ENCODE results near the gene PHLDB1. TPM values are rescaled to one million over a fixed set of nuclear protein-coding genes. Genes with fewer than 3 reads are reported as not detected.

The PHLDB1 gene
- total and polyA plus RNA-seq, 4 donors: 4.8 to 15.4 (median 6.0) TPM

DNA sequence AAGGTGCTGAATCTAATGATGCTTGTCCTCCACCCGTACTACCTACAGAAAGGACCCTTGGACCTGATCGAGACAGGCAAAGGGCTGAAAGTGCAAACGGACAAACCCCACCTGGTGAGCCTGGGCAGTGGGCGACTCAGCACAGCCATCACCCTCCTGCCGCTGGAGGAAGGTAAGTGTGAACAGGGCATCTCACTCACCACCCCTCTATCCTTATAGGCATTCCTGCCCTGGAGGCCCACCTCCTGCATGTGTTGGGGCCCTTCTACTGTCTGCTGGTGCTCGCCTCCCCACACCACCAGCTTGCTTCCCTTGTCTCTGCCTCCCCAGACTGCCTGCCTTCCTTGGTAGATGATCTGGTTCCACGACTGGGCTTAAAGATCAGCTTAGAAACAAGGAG lies 7.1 kb downstream of the PHLDB1 start:
- Histone ChIP-seq H3K4me1 (ENCODE audit: control insufficient read depth in 4 of 4, insufficient read depth in 4 of 4, low read length in 3 of 4) (peaks cover 0 to 20% (median 10%) of the 10 kb centered on the region in 4 donors), H3K36me3 (ENCODE audit: control insufficient read depth in 4 of 4, insufficient read depth in 3 of 4, low read depth in 1 of 4, low read length in 3 of 4) (no peaks in the 10 kb centered on the region), H3K9me3 (ENCODE audit: control insufficient read depth in 4 of 4, low read length in 3 of 4) (no peaks in the 10 kb centered on the region), H3K27me3 (ENCODE audit: control insufficient read depth in 4 of 4, insufficient read depth in 4 of 4, low read length in 3 of 4) (peaks cover 0 to 2% (median 0%) of the 10 kb centered on the region in 4 donors), H3K4me3 (ENCODE audit: low read depth in 1 of 3, low read length in 3 of 3) (no peak overlapping the region), H3K27ac (ENCODE audit: low read depth in 1 of 2, low read length in 2 of 2) (no peak overlapping the region), H3K9ac (ENCODE audit: low read depth in 1 of 2, low read length in 2 of 2) (no peak overlapping the region)
- TF ChIP-seq GABPA (IDR thresholded peaks at IDR 0.05 in 1 of 2, conservative IDR thresholded peaks at IDR 0.05 in 1 of 2): no peak
- WGBS: 87% methylated on average over 7 of the region's 7 CpGs
- DNase-seq (ENCODE audit: low spot score): no peak

DNA sequence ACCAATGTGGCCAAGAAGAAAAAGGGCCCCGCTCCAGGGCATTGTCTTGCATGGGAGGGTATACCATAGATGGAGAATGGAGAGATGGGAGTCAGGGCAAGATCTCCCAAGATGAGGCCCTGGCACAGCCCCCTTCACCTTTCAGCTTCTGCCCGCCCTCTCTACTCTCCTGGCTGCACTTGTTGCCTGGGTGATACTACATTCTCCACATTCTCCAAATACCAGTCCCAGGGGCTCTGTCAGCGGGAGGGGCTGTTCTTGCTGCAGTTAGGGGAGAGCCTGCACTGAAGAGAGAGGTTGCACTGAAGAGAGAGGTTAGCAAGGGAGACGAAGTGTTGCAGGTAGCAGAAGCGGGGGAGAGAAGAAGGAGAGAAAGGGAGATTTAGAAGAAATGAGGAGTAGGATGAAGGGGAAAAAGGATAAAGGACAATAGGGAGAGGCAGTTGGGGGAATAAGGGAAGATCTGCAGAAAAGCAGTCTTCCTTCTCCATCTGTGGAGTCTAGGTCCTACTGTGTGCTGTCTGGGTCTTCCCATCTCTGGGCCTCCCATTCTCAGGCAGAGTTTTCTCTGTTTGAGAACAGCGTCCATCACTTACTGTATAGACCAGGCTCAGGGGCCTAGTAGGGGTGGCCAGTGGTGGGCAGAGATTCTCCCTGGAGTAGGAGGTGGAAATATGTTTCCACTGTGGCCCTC lies 8.0 kb downstream of the PHLDB1 start:
- DNase-seq (ENCODE audit: low spot score): no peak
- WGBS: 84% methylated on average over 6 of the region's 6 CpGs
- Histone ChIP-seq H3K4me1 (ENCODE audit: control insufficient read depth in 4 of 4, insufficient read depth in 4 of 4, low read length in 3 of 4) (peaks cover 0 to 17% (median 7%) of the 10 kb centered on the region in 4 donors), H3K27me3 (ENCODE audit: control insufficient read depth in 4 of 4, insufficient read depth in 4 of 4, low read length in 3 of 4) (peaks cover 0 to 2% (median 0%) of the 10 kb centered on the region in 4 donors), H3K9me3 (ENCODE audit: control insufficient read depth in 4 of 4, low read length in 3 of 4) (no peaks in the 10 kb centered on the region), H3K27ac (ENCODE audit: low read depth in 1 of 2, low read length in 2 of 2) (no peak overlapping the region), H3K9ac (ENCODE audit: low read depth in 1 of 2, low read length in 2 of 2) (no peak overlapping the region), H3K36me3 (ENCODE audit: control insufficient read depth in 4 of 4, insufficient read depth in 3 of 4, low read depth in 1 of 4, low read length in 3 of 4) (no peaks in the 10 kb centered on the region), H3K4me3 (ENCODE audit: low read depth in 1 of 3, low read length in 3 of 3) (no peak overlapping the region)
- TF ChIP-seq FOXA1 (IDR thresholded peaks at IDR 0.05) (no peak), FOXA2 (IDR thresholded peaks at IDR 0.05) (no peak), JUND (IDR thresholded peaks at IDR 0.05) (no peak), HNF4G (IDR thresholded peaks at IDR 0.05) (no peak), EGR1 (IDR thresholded peaks at IDR 0.05; ENCODE audit: low read depth in 2 of 2) (no peak), SP1 (IDR thresholded peaks at IDR 0.05) (no peak), NR2F2 (IDR thresholded peaks at IDR 0.05) (no peak), YY1 (IDR thresholded peaks at IDR 0.05) (no peak)
- TF ChIP-seq, protein P1, sequence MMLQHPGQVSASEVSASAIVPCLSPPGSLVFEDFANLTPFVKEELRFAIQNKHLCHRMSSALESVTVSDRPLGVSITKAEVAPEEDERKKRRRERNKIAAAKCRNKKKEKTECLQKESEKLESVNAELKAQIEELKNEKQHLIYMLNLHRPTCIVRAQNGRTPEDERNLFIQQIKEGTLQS (IDR thresholded peaks at IDR 0.05): no peak
- TF ChIP-seq, protein P2, sequence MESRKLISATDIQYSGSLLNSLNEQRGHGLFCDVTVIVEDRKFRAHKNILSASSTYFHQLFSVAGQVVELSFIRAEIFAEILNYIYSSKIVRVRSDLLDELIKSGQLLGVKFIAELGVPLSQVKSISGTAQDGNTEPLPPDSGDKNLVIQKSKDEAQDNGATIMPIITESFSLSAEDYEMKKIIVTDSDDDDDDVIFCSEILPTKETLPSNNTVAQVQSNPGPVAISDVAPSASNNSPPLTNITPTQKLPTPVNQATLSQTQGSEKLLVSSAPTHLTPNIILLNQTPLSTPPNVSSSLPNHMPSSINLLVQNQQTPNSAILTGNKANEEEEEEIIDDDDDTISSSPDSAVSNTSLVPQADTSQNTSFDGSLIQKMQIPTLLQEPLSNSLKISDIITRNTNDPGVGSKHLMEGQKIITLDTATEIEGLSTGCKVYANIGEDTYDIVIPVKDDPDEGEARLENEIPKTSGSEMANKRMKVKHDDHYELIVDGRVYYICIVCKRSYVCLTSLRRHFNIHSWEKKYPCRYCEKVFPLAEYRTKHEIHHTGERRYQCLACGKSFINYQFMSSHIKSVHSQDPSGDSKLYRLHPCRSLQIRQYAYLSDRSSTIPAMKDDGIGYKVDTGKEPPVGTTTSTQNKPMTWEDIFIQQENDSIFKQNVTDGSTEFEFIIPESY (IDR thresholded peaks at IDR 0.05): no peak
- TF ChIP-seq, protein P3, sequence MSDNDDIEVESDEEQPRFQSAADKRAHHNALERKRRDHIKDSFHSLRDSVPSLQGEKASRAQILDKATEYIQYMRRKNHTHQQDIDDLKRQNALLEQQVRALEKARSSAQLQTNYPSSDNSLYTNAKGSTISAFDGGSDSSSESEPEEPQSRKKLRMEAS (IDR thresholded peaks at IDR 0.05): no peak
- TF ChIP-seq, protein P4, sequence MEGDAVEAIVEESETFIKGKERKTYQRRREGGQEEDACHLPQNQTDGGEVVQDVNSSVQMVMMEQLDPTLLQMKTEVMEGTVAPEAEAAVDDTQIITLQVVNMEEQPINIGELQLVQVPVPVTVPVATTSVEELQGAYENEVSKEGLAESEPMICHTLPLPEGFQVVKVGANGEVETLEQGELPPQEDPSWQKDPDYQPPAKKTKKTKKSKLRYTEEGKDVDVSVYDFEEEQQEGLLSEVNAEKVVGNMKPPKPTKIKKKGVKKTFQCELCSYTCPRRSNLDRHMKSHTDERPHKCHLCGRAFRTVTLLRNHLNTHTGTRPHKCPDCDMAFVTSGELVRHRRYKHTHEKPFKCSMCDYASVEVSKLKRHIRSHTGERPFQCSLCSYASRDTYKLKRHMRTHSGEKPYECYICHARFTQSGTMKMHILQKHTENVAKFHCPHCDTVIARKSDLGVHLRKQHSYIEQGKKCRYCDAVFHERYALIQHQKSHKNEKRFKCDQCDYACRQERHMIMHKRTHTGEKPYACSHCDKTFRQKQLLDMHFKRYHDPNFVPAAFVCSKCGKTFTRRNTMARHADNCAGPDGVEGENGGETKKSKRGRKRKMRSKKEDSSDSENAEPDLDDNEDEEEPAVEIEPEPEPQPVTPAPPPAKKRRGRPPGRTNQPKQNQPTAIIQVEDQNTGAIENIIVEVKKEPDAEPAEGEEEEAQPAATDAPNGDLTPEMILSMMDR (IDR thresholded peaks at IDR 0.05; ENCODE audit: low read depth, low read length, missing input control): no peak

DNA sequence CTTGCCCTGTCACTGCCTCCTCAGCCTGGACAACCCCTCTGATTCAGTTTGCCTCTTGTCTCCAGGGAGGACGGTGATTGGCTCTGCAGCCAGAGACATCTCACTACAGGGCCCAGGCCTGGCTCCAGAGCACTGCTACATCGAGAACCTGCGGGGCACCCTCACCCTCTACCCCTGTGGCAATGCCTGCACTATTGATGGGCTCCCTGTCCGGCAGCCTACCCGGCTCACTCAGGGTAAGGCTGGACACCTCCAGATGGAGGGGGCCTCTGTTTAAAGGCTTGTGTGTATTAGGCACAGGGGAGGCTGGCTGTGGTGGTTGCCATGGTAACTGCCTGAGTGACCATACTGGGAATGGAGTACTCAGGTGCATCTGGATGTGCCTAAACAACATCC lies 8.6 kb downstream of the PHLDB1 start:
- Histone ChIP-seq H3K4me1 (ENCODE audit: control insufficient read depth in 4 of 4, insufficient read depth in 4 of 4, low read length in 3 of 4) (peaks cover 0 to 19% (median 1%) of the 10 kb centered on the region in 4 donors), H3K9me3 (ENCODE audit: control insufficient read depth in 4 of 4, low read length in 3 of 4) (no peaks in the 10 kb centered on the region), H3K36me3 (ENCODE audit: control insufficient read depth in 4 of 4, insufficient read depth in 3 of 4, low read depth in 1 of 4, low read length in 3 of 4) (no peaks in the 10 kb centered on the region), H3K27me3 (ENCODE audit: control insufficient read depth in 4 of 4, insufficient read depth in 4 of 4, low read length in 3 of 4) (peaks cover 0 to 6% (median 0%) of the 10 kb centered on the region in 4 donors), H3K27ac (ENCODE audit: low read depth in 1 of 2, low read length in 2 of 2) (no peak overlapping the region), H3K4me3 (ENCODE audit: low read depth in 1 of 3, low read length in 3 of 3) (no peak overlapping the region), H3K9ac (ENCODE audit: low read depth in 1 of 2, low read length in 2 of 2) (no peak overlapping the region)
- WGBS: 92% methylated on average over 5 of the region's 5 CpGs
- DNase-seq (ENCODE audit: low spot score): no peak
- TF ChIP-seq JUND (IDR thresholded peaks at IDR 0.05): no peak
- TF ChIP-seq NR2F2 (IDR thresholded peaks at IDR 0.05): no peak
- TF ChIP-seq, protein P4 (IDR thresholded peaks at IDR 0.05; ENCODE audit: low read depth, low read length, missing input control): no peak
- TF ChIP-seq, protein P3 (IDR thresholded peaks at IDR 0.05): no peak
- no peak for TF ChIP-seq YY1 (IDR thresholded peaks at IDR 0.05)
- TF ChIP-seq FOXA2 (IDR thresholded peaks at IDR 0.05): no peak
- TF ChIP-seq, protein P1 (IDR thresholded peaks at IDR 0.05): no peak
- TF ChIP-seq RXRA (IDR thresholded peaks at IDR 0.05): no peak
- TF ChIP-seq, protein P5, sequence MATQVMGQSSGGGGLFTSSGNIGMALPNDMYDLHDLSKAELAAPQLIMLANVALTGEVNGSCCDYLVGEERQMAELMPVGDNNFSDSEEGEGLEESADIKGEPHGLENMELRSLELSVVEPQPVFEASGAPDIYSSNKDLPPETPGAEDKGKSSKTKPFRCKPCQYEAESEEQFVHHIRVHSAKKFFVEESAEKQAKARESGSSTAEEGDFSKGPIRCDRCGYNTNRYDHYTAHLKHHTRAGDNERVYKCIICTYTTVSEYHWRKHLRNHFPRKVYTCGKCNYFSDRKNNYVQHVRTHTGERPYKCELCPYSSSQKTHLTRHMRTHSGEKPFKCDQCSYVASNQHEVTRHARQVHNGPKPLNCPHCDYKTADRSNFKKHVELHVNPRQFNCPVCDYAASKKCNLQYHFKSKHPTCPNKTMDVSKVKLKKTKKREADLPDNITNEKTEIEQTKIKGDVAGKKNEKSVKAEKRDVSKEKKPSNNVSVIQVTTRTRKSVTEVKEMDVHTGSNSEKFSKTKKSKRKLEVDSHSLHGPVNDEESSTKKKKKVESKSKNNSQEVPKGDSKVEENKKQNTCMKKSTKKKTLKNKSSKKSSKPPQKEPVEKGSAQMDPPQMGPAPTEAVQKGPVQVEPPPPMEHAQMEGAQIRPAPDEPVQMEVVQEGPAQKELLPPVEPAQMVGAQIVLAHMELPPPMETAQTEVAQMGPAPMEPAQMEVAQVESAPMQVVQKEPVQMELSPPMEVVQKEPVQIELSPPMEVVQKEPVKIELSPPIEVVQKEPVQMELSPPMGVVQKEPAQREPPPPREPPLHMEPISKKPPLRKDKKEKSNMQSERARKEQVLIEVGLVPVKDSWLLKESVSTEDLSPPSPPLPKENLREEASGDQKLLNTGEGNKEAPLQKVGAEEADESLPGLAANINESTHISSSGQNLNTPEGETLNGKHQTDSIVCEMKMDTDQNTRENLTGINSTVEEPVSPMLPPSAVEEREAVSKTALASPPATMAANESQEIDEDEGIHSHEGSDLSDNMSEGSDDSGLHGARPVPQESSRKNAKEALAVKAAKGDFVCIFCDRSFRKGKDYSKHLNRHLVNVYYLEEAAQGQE (IDR thresholded peaks at IDR 0.05): no peak
